HepG2 (cell line): ENCODE measurements around the gene ATG4D. TPM values are rescaled to one million over a fixed set of nuclear protein-coding genes. Genes with fewer than 3 reads are reported as not detected.

Source experiments
- ADNP ChIP-seq: sonication (generic); formaldehyde crosslinking; IDR thresholded peaks from 2 replicates; pipeline ENCODE4 v1.4.0; 2020; ENCODE audit warnings: missing genetic modification reagents
- CREB1 ChIP-seq, 2 experiments: fragments of 450-650 bp in 1 of 2; IDR thresholded peaks; 2 replicates each; pipeline ENCODE4 v1.6.1; 2016 to 2017; ENCODE audit warnings: control low read depth in 1 of 2, mild to moderate bottlenecking in 1 of 2, missing compliant biosample characterization in 1 of 2, missing genetic modification characterization in 1 of 2
- CREBL2 ChIP-seq: sonication (generic); formaldehyde crosslinking; IDR thresholded peaks from 2 replicates; pipeline ENCODE4 v1.8.1; 2023; ENCODE audit warnings: missing genetic modification reagents, mild to moderate bottlenecking, borderline replicate concordance
- HNF1B ChIP-seq: sonication (generic); formaldehyde crosslinking; IDR thresholded peaks from 2 replicates; pipeline ENCODE4 v1.5.1; 2020; ENCODE audit warnings: mild to moderate bottlenecking, moderate library complexity, missing genetic modification reagents
- NCOA1 ChIP-seq: sonication (generic); formaldehyde crosslinking; IDR thresholded peaks from 2 replicates; pipeline ENCODE4 v1.9.0; 2021; ENCODE audit warnings: missing genetic modification reagents
- NFKB2 ChIP-seq: sonication (generic); formaldehyde crosslinking; IDR thresholded peaks from 2 replicates; pipeline ENCODE4 v1.4.0; 2020; ENCODE audit warnings: missing genetic modification reagents, borderline replicate concordance
- PHF20 ChIP-seq: sonication (generic); formaldehyde crosslinking; IDR thresholded peaks from 2 replicates; pipeline ENCODE4 v1.5.0; 2020; ENCODE audit warnings: mild to moderate bottlenecking, missing genetic modification reagents
- PTBP1 ChIP-seq: fragments of 200-400 bp; formaldehyde crosslinking; IDR thresholded peaks from 2 replicates; pipeline ENCODE4 v1.6.1; 2018; ENCODE audit warnings: low read length, low read depth; ENCODE audit not compliant: poor library complexity, severe bottlenecking
- ZBTB2 ChIP-seq: sonication (generic); formaldehyde crosslinking; IDR thresholded peaks from 2 replicates; pipeline ENCODE4 v1.8.0; 2022; ENCODE audit warnings: low read depth, missing genetic modification reagents
- ZMYM3 ChIP-seq: sonication (generic); formaldehyde crosslinking; IDR thresholded peaks from 2 replicates; pipeline ENCODE4 v1.5.1; 2020; ENCODE audit warnings: mild to moderate bottlenecking, missing genetic modification reagents
- ZNF367 ChIP-seq: sonication (generic); formaldehyde crosslinking; IDR thresholded peaks from 2 replicates; pipeline ENCODE4 v1.4.0; 2020; ENCODE audit warnings: missing genetic modification reagents, borderline replicate concordance
- polyA plus RNA-seq, 8 experiments: library from polyadenylated mRNA; depleted of rRNA in 3 of 8; stranded (reverse) in 7 of 8; unstranded in 1 of 8; fragments of >200 nt; fragmentation: Illumina TruSeq in 4 of 8; extraction: Trizol in 4 of 8; gene quantifications; 2 replicates each; pipeline versions ENCODE4 v1.2.1 to v1.2.3, GENCODE V29; 2011 to 2016; ENCODE audit warnings: low read depth in 4 of 8, missing spikeins in 1 of 8, mixed read lengths in 1 of 8; ENCODE audit not compliant: insufficient read depth in 1 of 8
- total RNA-seq, 5 experiments: library from RNA; depleted of rRNA; stranded (reverse); fragments of >200 nt; fragmentation: Illumina TruSeq; extraction: Trizol; gene quantifications; 2 replicates each; pipeline ENCODE4 v1.2.3, GENCODE V29; 2016; ENCODE audit warnings: low read depth in 1 of 5

The ATG4D gene
- total and polyA plus RNA-seq, 2 of the 13 experiments (the other 11 are each of a cell fraction or from before 2014, with no cell fraction given) = 17.8 to 19.0 TPM

DNA sequence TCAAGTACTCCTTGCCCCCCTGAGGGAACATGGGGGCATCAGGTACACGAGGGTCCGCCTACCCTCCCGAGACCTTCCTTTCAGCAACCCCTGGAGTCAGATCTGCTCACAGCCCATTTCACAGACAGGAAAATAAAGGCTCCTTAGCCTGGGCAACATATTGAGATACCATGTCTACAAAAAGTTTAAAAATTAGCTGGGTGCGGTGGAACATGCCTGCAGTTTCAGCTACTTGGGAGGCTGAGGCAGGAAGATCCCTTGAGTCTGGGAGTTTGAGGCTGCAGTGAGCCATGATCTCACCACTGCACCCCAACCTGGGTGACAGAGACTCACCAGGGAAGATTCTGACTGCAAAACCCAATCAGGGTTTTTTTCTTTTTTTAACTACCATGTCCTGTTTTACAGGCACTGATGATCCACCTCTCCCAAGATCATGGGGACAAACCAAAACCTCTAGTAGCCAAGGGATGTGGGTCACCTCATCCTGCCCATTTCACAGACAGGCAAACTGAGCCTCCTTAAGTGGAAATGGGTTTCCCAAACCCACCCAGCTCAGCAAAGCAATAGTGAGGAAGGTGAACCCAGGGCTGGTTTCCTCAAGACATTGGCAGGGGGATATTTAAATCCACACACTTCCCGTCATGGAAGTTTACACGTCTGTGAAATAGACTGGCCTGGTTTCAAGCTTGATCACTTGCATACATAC, 31.5 kb downstream of the ATG4D start (continued):
- TF ChIP-seq NCOA1 (CRISPR knock-in tag) (no peak), ADNP (CRISPR knock-in tag) (peak; percentile 23; the same call in 1 of the 2 replicates), NFKB2 (CRISPR knock-in tag) (0 out of 2 replicates have a peak, but pooled peaks have one; percentile 30), ZNF367 (CRISPR knock-in tag) (no peak), CREB1 (IDR thresholded peaks at IDR 0.05) (no peak), CREB1 (CRISPR knock-in tag; IDR thresholded peaks at IDR 0.05) (no peak), ZBTB2 (CRISPR knock-in tag) (no peak), ZMYM3 (CRISPR knock-in tag) (peak; percentile 86), CREBL2 (no peak), HNF1B (CRISPR knock-in tag) (no peak), PTBP1 (no peak), PHF20 (CRISPR knock-in tag) (no peak)
